ENCODE results near the gene PTPN23.

The PTPN23 gene

DNA sequence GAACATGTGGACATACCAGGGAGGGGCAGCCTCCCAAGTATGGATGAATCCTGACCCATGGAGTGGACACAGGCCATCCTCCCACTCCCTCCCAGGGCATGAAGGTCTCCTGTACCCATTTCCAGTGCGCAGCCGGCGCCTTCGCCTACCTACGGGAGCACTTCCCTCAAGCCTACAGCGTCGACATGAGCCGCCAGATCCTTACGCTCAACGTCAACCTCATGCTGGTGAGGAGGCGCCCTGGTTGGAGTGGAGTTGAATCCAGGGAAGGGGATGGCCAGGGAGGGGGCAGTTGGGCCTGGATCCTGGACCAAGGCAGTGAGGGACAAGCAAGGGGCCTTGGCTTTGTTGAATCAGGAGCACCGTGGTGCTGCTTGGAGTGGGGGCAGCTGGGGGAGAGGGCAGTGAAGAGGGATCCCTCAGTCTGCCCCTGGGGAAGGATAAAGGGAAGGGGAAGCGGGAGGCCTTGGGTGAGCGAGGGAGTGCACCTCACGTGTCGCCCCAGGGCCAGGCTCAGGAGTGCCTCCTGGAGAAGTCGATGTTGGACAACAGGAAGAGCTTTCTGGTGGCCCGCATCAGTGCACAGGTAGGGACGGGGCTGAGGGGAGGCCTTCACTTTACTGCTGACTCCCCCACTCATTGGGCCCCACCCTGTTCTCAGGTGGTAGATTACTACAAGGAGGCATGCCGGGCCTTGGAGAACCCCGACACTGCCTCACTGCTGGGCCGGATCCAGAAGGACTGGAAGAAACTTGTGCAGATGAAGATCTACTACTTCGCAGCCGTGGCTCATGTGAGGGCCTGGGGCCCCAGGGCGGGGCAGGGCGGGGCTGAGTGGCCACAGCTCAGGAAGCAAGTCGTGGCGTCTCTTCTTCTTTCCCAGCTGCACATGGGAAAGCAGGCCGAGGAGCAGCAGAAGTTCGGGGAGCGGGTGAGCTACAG lies 25.3 kb downstream of the PTPN23 start:
- TF ChIP-seq PPARA (CRISPR knock-in tag; IDR thresholded peaks at IDR 0.05; ENCODE audit: borderline replicate concordance), result no peak
- no peak for TF ChIP-seq ZNF70 (CRISPR knock-in tag; IDR thresholded peaks at IDR 0.05)
- TF ChIP-seq ZNF8 (CRISPR knock-in tag; IDR thresholded peaks at IDR 0.05), result no peak
- TF ChIP-seq, protein P1, sequence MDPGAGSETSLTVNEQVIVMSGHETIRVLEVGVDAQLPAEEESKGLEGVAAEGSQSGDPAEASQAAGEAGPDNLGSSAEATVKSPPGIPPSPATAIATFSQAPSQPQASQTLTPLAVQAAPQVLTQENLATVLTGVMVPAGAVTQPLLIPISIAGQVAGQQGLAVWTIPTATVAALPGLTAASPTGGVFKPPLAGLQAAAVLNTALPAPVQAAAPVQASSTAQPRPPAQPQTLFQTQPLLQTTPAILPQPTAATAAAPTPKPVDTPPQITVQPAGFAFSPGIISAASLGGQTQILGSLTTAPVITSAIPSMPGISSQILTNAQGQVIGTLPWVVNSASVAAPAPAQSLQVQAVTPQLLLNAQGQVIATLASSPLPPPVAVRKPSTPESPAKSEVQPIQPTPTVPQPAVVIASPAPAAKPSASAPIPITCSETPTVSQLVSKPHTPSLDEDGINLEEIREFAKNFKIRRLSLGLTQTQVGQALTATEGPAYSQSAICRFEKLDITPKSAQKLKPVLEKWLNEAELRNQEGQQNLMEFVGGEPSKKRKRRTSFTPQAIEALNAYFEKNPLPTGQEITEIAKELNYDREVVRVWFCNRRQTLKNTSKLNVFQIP (CRISPR knock-in tag; IDR thresholded peaks at IDR 0.05; ENCODE audit: borderline replicate concordance, low read depth), result no peak
- no peak for TF ChIP-seq ISL1 (CRISPR knock-in tag; IDR thresholded peaks at IDR 0.05)
- TF ChIP-seq CSDC2 (CRISPR knock-in tag; IDR thresholded peaks at IDR 0.05), result no peak
- no peak for TF ChIP-seq SNAI2 (CRISPR knock-in tag; IDR thresholded peaks at IDR 0.05)
- TF ChIP-seq, protein P2, sequence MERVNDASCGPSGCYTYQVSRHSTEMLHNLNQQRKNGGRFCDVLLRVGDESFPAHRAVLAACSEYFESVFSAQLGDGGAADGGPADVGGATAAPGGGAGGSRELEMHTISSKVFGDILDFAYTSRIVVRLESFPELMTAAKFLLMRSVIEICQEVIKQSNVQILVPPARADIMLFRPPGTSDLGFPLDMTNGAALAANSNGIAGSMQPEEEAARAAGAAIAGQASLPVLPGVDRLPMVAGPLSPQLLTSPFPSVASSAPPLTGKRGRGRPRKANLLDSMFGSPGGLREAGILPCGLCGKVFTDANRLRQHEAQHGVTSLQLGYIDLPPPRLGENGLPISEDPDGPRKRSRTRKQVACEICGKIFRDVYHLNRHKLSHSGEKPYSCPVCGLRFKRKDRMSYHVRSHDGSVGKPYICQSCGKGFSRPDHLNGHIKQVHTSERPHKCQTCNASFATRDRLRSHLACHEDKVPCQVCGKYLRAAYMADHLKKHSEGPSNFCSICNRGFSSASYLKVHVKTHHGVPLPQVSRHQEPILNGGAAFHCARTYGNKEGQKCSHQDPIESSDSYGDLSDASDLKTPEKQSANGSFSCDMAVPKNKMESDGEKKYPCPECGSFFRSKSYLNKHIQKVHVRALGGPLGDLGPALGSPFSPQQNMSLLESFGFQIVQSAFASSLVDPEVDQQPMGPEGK (CRISPR knock-in tag; IDR thresholded peaks at IDR 0.05; ENCODE audit: borderline replicate concordance), result no peak
- TF ChIP-seq ZC3H10 (CRISPR knock-in tag; IDR thresholded peaks at IDR 0.05), result no peak
- TF ChIP-seq ARNTL (CRISPR knock-in tag; IDR thresholded peaks at IDR 0.05; ENCODE audit: borderline replicate concordance, low read depth), result no peak
- no peak for TF ChIP-seq TCF4 (CRISPR knock-in tag; IDR thresholded peaks at IDR 0.05; ENCODE audit: borderline replicate concordance)
- no peak for TF ChIP-seq ESRRG (CRISPR knock-in tag; IDR thresholded peaks at IDR 0.05)
- TF ChIP-seq OSR1 (CRISPR knock-in tag; IDR thresholded peaks at IDR 0.05), result no peak
- TF ChIP-seq ZNF565 (CRISPR knock-in tag; conservative IDR thresholded peaks at IDR 0.05; ENCODE audit: low read depth), result no peak
- TF ChIP-seq GLIS3 (CRISPR knock-in tag; IDR thresholded peaks at IDR 0.05), result no peak
- TF ChIP-seq RARB (CRISPR knock-in tag; IDR thresholded peaks at IDR 0.05), result no peak
- no peak for ATAC-seq

DNA sequence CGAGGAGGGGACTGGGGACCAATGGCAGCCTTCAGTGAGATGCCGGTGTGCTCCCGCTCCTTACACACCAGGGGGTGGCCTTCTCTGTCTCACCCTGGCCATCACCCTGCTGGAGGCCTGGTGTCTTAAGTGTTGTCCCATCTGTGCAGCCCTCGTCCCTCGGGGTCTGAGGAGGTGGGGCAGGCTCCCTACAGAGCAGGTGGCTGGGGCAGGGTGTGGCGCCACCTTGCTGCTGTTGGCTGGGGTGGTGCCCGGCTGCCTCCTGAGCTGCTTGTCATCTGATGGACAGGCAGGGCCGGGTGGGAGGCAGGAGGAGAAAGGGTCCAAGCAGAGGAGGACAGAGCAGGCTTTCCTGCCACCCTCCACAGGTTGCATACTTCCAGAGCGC lies 25.9 kb downstream of the PTPN23 start:
- TF ChIP-seq ZNF70 (CRISPR knock-in tag; IDR thresholded peaks at IDR 0.05), result no peak
- TF ChIP-seq, protein P2 (CRISPR knock-in tag; IDR thresholded peaks at IDR 0.05; ENCODE audit: borderline replicate concordance), result no peak
- TF ChIP-seq, protein P3, sequence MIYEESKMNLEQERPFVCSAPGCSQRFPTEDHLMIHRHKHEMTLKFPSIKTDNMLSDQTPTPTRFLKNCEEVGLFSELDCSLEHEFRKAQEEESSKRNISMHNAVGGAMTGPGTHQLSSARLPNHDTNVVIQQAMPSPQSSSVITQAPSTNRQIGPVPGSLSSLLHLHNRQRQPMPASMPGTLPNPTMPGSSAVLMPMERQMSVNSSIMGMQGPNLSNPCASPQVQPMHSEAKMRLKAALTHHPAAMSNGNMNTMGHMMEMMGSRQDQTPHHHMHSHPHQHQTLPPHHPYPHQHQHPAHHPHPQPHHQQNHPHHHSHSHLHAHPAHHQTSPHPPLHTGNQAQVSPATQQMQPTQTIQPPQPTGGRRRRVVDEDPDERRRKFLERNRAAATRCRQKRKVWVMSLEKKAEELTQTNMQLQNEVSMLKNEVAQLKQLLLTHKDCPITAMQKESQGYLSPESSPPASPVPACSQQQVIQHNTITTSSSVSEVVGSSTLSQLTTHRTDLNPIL (CRISPR knock-in tag; IDR thresholded peaks at IDR 0.05; ENCODE audit: low read depth), result no peak
- no peak for TF ChIP-seq SNAI2 (CRISPR knock-in tag; IDR thresholded peaks at IDR 0.05)
- no peak for TF ChIP-seq ZC3H10 (CRISPR knock-in tag; IDR thresholded peaks at IDR 0.05)
- TF ChIP-seq, protein P1 (CRISPR knock-in tag; IDR thresholded peaks at IDR 0.05; ENCODE audit: borderline replicate concordance, low read depth), result no peak
- no peak for ATAC-seq

DNA sequence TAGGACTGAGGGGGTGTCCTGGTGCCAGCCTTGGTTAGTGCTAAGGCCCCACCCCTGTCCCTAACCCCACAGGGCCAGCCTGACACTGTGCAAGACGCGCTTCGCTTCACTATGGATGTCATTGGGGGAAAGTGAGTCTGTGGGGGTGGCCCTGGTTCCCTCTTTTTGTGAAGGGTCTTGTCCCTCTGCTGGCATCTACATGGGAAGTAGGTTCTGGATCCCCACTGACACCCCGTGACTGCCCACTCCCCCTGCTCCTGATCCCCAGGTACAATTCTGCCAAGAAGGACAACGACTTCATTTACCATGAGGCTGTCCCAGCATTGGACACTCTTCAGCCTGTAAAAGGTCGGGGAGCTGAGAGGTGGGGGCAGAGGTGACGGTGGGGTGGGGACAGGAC lies 26.4 kb downstream of the PTPN23 start:
- TF ChIP-seq ZNF8 (CRISPR knock-in tag; IDR thresholded peaks at IDR 0.05) (no peak), ZC3H10 (CRISPR knock-in tag; IDR thresholded peaks at IDR 0.05) (no peak), GLIS3 (CRISPR knock-in tag; IDR thresholded peaks at IDR 0.05) (no peak), RARB (CRISPR knock-in tag; IDR thresholded peaks at IDR 0.05) (no peak), BACH2 (CRISPR knock-in tag; IDR thresholded peaks at IDR 0.05; ENCODE audit: borderline replicate concordance) (no peak), ESRRG (CRISPR knock-in tag; IDR thresholded peaks at IDR 0.05) (no peak)
- ATAC-seq, result no peak
